Hematopoietic multipotent progenitor cell treated with erythropoietin and hydrocortisone succinate and interleukin-3 and kit ligand, for 17 days (in vitro differentiated cells): Measurements from ENCODE around the gene AP4B1.
"Not testable (repeated sequence)": the region's sequence is repeated elsewhere in the genome, so short reads cannot be mapped to it uniquely, and the experiment has no call there.

Source experiments
- DNase-seq: peaks from one replicate; pipeline ENCODE4 v3.0.0-alpha.2; 2015; ENCODE audit warnings: low spot score

Gene AP4B1

GRCh38 chr1:113904674-113905434 is at the start of gene AP4B1, which contains the start of gene DCLRE1B:
TSS of gene AP4B1 (minus strand) at chr1:113904799. CDS start at chr1:113904717, 82 bp downstream.
TSS of gene DCLRE1B (plus strand) at chr1:113905326. CDS start at chr1:113905587, 261 bp downstream.
- DNase-seq, result peak; percentile 98

GRCh38 chr1:113951719-113952118 is 47.1 kb upstream of the AP4B1 start:
- DNase-seq, result no peak

- no peak for DNase-seq
Measured at GRCh38 chr1:113950908-113951307, 46.3 kb upstream of the AP4B1 start.

GRCh38 chr1:113949007-113949406 is 44.4 kb upstream of the AP4B1 start:
- DNase-seq, result peak; percentile 67

- not testable (repeated sequence) for DNase-seq
Measured at GRCh38 chr1:113948151-113948550, 43.6 kb upstream of the AP4B1 start.

- peak; percentile 20 for DNase-seq
Measured at GRCh38 chr1:113947388-113948107, 42.9 kb upstream of the AP4B1 start.

- DNase-seq, result peak; percentile 19
Measured at GRCh38 chr1:113946678-113947387, 42.2 kb upstream of the AP4B1 start.

GRCh38 chr1:113946112-113946511 is 41.5 kb upstream of the AP4B1 start:
- no peak for DNase-seq

- no peak for DNase-seq
Measured at GRCh38 chr1:113945329-113945728, 40.7 kb upstream of the AP4B1 start.

GRCh38 chr1:113943028-113943811 is 38.6 kb upstream of the AP4B1 start:
- no peak for DNase-seq

GRCh38 chr1:113942527-113942926 is 37.9 kb upstream of the AP4B1 start:
- no peak for DNase-seq

- DNase-seq, result no peak
Measured at GRCh38 chr1:113941245-113941559, 36.6 kb upstream of the AP4B1 start.

- DNase-seq, result no peak
Measured at GRCh38 chr1:113940365-113941244, 36.0 kb upstream of the AP4B1 start.

- DNase-seq, result no peak
Measured at GRCh38 chr1:113938192-113938591, 33.6 kb upstream of the AP4B1 start.

- no peak for DNase-seq
Measured at GRCh38 chr1:113937146-113937545, 32.5 kb upstream of the AP4B1 start.

GRCh38 chr1:113935970-113936369 is 31.4 kb upstream of the AP4B1 start:
- DNase-seq, result no peak

GRCh38 chr1:113935176-113935575 is 30.6 kb upstream of the AP4B1 start:
- DNase-seq, result no peak

GRCh38 chr1:113934511-113935055 is 30.0 kb upstream of the AP4B1 start:
- DNase-seq, result no peak

GRCh38 chr1:113934006-113934405 is 29.4 kb upstream of the AP4B1 start:
- DNase-seq, result no peak

GRCh38 chr1:113931451-113931851 is 26.9 kb upstream of the AP4B1 start:
- peak; percentile 51 for DNase-seq
